Measurements from ENCODE around the gene PXDN.

Gene PXDN

GRCh38 chr2:1590596-1591460, 153.5 kb downstream of the PXDN start:
- DNase-seq: no peak

- DNase-seq: no peak
These were observed 155.2 kb downstream of the PXDN start for GRCh38 chr2:1588978-1589621.

- no peak for DNase-seq
These were observed 156.0 kb downstream of the PXDN start for GRCh38 chr2:1588051-1588977.

GRCh38 chr2:1586923-1587840, 157.1 kb downstream of the PXDN start:
- no peak for DNase-seq

GRCh38 chr2:1586251-1586922, 157.9 kb downstream of the PXDN start:
- no peak for DNase-seq

- DNase-seq: no peak
These were observed 158.7 kb downstream of the PXDN start for GRCh38 chr2:1585635-1586034.

GRCh38 chr2:1584691-1585485, 159.4 kb downstream of the PXDN start:
- no peak for DNase-seq

- no peak for DNase-seq
These were observed 160.2 kb downstream of the PXDN start for GRCh38 chr2:1584051-1584531.

GRCh38 chr2:1582891-1583341, 161.4 kb downstream of the PXDN start:
- no peak for DNase-seq

- DNase-seq: no peak
These were observed 162.2 kb downstream of the PXDN start for GRCh38 chr2:1581965-1582625.

Data from inflammatory macrophage treated with lipopolysaccharide for 1 hour (primary cell).